HG03066 (cell line): ENCODE measurements around the gene PCBP3.
"Not testable (repeated sequence)": the region's sequence is repeated elsewhere in the genome, so short reads cannot be mapped to it uniquely, and the experiment has no call there.

ENCODE experiments used
- ATAC-seq: cut with Tn5 transposase; IDR thresholded peaks from one replicate; pipeline ENCODE4 v1.9.1; 2021; ENCODE audit warnings: low read depth; ENCODE audit not compliant: unreplicated experiment

PCBP3 gene

DNA sequence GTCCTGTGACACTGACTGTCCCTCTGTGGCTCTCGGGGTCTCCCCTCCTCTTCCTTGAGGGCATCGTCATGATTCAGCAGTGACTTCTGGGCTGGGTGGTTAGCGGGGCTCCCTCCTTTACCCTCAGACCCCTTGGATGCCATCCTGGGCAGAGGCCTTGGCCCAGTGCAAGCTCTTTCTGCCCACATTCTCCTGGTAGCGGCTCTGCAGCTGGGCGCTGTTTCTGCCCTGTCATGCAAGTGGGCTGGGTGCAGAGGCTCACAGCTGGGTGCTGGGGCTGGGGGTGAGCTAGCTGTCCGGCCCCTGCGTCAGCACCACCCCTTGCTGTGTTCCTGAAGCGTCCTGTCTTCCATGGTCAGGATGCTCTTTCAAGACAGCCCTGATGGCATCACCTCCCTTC is 158.5 kb downstream of the PCBP3 start:
- no peak for ATAC-seq

DNA sequence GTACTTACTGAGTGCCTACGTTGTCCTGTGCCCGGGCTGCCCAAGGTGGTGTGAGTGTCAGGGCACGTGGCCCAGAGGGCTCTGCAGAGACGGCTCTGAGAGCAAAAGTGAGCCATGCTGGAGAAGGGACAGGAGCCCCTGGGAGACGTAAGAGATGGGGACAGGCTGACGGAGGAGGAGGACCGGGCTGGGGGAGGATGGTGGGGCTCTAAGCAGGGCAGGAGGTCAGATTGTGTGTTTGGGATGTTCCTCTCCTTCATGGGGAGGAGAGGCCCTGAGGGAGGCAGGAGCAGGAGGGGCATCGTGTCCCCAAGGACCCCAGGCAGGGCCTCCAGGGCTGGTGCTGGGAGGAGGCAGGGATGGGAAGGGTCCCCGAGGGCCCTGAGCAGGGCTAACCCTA is 158.9 kb downstream of the PCBP3 start:
- no peak for ATAC-seq

- no peak for ATAC-seq
Observed at GRCh38 chr21:45802956-45803617, 159.6 kb downstream of the PCBP3 start.

GRCh38 chr21:45803618-45804340 is 160.3 kb downstream of the PCBP3 start:
- ATAC-seq = no peak

DNA sequence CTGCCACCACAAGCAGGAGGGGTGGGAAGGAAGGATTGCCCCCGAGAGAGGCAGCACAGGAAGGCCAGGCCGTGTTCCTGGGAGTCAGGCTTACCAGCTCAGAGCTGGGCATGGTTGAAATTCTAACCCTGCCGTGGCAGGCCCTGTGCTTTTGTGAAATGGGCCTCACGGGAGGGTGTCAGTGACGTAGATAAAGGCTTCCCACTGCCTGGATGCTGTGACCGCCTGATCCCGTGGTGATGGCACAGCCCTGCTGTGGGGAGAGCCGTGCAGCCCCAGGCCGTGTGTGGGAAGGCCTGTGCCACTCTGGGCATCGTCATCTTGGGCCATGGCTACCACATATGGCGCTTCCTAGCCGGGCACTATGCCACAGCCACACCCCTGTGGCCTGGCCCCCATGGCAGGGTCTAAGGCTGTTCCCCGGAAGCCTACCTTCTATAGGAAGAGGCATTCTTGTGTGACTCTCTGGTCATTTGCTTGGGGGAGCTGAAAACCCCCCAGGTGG is 161.3 kb downstream of the PCBP3 start:
- no peak for ATAC-seq

DNA sequence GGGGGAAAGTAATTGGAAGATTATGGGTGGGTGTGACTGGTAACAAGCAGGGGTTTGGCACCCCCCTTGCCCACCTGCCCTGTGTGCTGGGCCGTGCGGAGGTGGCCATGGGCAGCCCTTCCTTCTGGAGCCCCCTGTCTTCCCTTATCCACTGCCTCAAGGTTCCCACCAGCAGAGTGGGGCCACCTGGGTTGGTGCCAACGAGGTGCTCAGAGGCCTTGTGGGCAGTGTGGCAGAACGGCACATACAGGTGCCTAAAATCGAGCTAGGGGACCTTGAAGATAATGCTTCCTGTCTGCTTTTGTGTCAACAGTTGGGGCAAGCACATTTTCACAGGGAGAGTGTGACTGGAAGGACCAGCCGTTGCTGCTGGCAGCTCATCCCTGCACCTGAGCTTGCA is 161.8 kb downstream of the PCBP3 start:
- ATAC-seq = no peak

- no peak for ATAC-seq
Observed at GRCh38 chr21:45806042-45806441, 162.5 kb downstream of the PCBP3 start.

GRCh38 chr21:45808663-45809062 is 165.1 kb downstream of the PCBP3 start:
- ATAC-seq = not testable (repeated sequence)

DNA sequence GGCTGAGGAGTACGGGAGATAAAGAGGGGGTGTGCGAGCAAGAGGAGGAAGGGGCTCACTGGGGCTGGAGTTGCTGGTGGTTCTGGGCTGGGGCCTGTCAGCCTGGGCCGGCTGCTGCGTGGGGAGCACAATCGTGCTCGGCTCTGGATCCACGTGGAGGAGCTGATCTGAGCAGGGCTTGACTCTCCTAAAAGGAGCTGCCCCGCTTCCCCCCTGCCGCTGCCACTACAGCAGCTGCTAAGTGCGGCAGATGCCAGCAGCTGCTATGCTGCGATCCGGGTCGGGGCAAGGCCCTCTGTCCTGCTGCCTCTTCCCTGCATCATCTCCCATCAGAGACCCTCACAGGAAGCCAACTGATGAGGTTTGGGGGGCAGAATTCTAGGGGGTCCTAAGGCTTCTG is 165.9 kb downstream of the PCBP3 start:
- no peak for ATAC-seq

GRCh38 chr21:45811136-45811535 is 167.6 kb downstream of the PCBP3 start:
- no peak for ATAC-seq

GRCh38 chr21:45814210-45814940 is 170.8 kb downstream of the PCBP3 start:
- not testable (repeated sequence) for ATAC-seq

DNA sequence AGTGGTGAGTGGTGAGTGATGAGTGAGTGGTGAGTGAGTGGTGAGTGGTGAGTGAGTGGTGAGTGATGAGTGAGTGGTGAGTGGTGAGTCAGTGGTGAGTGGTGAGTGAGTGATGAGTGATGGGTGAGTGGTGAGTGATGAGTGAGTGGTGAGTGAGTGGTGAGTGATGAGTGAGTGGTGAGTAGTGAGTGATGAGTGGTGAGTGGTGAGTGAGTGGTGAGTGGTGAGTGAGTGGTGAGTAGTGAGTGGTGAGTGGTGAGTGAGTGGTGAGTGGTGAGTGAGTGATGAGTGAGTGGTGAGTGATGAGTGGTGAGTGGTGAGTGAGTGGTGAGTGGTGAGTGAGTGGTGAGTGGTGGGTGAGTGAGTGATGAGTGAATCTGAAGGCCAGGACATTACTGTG is 172.3 kb downstream of the PCBP3 start:
- ATAC-seq = not testable (repeated sequence)

DNA sequence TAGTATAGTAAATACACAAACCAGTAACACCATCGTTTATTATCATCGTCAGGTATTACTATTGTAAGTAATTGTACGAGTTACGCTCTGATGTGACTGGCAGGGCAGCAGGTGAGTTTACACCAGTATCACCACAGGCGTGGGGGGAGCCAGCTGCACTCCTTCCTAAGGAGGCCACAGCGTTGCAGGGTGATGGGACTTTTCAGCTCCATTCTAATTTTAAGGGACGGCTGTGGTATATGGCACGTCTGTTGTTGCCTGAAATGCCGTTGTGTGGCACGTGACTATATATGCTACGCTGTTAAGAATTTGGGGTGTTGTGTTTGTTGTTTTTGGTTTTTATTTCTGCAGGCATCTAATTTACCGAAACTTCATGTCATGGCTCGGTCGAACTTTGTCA is 173.3 kb downstream of the PCBP3 start:
- ATAC-seq = no peak

GRCh38 chr21:45817345-45817744 is 173.8 kb downstream of the PCBP3 start:
- no peak for ATAC-seq

GRCh38 chr21:45818276-45818903 is 174.9 kb downstream of the PCBP3 start:
- no peak for ATAC-seq

DNA sequence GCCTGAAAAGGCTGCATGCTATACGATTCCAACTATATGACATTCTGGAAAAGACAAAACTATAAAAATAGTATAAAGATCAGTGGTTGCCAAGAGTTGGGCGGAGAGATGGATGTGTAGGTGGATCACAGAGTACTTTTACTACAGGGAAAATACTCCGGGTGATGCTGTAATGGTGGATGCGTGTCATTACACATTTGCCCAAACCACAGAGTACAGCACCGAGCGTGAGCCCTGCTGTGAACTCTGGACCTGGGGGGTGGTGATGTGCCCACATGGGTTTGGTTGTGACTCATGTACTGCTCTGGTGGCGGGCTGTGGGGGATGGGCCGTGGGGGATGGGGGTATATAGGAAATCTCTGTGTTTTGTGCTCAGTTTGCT is 175.4 kb downstream of the PCBP3 start:
- ATAC-seq = no peak

- ATAC-seq = no peak
Observed at GRCh38 chr21:45819478-45820170, 176.1 kb downstream of the PCBP3 start.

DNA sequence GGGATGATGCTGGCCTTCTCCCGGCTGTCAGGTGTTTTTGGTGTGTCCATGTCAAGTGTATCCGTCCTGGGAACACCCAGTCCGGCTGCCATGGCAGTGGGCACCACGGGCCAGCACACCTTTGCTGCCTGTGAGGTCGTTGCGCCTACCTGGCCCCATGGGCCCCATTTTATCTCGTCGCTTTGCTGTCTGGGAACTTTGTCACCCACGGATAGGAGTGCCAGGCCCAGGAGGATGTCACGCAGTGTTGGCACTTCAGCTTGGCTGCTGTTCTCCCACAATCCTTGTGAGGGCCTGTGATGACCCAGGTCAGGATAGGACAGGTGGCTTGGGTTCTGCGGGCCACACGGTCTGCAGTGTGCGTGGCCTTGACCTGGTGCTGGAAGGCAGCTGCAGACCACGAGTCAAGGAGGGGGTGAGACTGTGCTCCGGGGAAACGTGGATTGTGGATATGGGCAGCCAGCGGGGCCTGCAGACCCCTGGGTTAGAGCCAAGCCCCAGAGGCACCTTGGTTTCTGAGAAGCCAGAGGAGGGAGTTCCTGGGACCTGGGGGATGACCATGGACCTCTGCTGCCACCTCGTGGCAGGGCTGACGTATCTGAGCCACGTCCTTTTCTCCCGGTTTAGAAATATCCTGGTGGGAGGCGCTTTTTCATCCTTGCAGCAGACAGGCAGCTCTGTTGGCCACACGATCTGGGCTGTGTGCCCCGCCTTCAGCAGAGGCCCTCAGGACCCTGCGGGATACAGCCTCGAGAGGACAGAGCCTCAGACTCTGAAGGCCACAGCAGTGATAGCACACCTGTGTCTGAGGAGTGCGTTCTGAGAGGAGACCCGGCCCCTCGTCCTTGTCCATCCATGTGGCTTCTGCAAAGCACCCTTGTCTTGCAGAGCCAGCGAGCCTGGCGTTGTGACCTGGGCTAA is 176.9 kb downstream of the PCBP3 start:
- ATAC-seq = no peak

DNA sequence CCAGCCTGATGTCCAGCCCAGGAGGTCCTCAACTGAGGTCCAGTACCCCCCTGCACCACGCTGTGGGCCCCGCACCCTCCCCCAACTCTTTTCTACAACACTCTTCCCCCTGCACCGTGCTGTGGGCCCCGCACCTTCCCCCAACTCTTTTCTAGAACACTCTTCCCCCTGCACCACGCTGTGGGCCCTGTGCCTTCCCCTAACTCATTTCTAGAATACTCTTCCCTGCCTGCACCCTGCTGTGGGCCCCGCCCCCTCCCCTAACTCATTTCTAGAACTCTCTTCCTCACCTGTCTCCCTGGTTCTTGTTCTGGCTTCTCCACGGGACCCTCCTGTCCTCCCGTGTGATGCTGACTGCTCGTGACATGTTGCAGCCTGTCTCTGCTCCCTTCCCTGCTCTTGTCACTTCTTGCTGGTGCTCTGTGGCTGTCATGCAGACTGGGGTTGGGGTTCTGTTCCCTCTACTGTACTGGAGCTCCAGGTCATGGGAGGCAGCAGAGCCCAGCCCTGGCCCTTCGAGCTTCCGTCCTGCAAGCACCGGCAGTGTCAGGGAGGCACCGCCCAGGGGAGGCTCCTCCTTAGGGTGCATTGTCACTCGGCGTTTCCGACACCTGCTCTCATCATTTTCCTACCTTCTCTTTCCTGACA is 177.9 kb downstream of the PCBP3 start:
- no peak for ATAC-seq
